ENCODE results near the gene PHAF1. TPM values are rescaled to one million over a fixed set of nuclear protein-coding genes. Genes with fewer than 3 reads are reported as not detected.
A peak's percentile ranks its signal among the peaks of the same experiment; 100 is the strongest.

The PHAF1 gene
- total RNA-seq, 2 donors from 2014 or later, result 18.8 to 19.6 TPM

DNA sequence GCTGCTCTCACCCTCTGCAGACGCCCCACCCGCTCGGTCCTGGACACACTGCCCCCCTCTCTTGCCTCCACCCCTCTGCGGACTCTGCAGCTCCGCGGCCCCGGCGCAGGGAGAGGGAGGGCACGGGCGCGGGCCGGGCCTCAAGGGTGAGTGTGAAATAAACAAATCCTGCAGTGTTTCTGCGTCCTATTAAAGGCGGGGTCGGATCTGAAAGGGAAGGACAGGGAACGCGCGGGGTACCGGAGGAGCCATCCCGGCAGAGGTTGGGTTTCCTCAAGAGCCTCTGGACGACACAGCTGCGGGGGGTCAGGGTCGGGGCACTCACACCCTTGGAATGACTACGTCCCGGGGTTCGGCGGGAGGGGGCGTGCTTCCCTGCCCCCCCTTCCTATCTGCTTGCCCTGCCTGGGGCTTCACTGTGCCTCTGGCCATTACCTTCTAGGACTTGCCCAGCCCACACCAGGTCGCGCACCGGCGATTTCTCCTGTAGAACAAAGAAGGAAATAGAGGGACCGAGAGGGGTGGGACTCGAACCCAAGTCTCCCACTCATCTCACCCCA is 54.3 kb downstream of the PHAF1 start:
- Mint-ChIP-seq H3K27me3 (ENCODE audit: insufficient read depth) (peaks cover 97% of the 10 kb centered on the region), H3K27ac (no peak overlapping the region), H3K4me3 (peak overlapping the region; percentile 21), H3K36me3 (ENCODE audit: low read depth) (no peaks in the 10 kb centered on the region), H3K4me1 (no peaks in the 10 kb centered on the region), H3K9me3 (peaks cover 2% of the 10 kb centered on the region)
- 0 to 4% methylated on average over 4 to 32 of the region's 34 CpGs for WGBS, 2 experiments (ENCODE audit: insufficient coverage in 1 of 2, insufficient read length in 1 of 2)
- Histone ChIP-seq H3K36me3 (ENCODE audit: control insufficient read depth, insufficient read depth, low read length) (no peaks in the 10 kb centered on the region), H3K27ac (ENCODE audit: low read depth, low read length) (no peak overlapping the region), H3K4me1 (ENCODE audit: control insufficient read depth, insufficient read depth, low read length) (no peaks in the 10 kb centered on the region), H3K27me3 (ENCODE audit: control insufficient read depth, insufficient read depth, low read length, poor library complexity, severe bottlenecking) (peaks cover 100% of the 10 kb centered on the region), H3K9me3 (ENCODE audit: control insufficient read depth, low read length) (no peaks in the 10 kb centered on the region), H3K9ac (ENCODE audit: extremely low read depth, low read length, poor library complexity, severe bottlenecking) (no peak overlapping the region), H3K4me3 (ENCODE audit: low read length) (peak overlapping the region; percentile 66)
- TF ChIP-seq, protein P1, sequence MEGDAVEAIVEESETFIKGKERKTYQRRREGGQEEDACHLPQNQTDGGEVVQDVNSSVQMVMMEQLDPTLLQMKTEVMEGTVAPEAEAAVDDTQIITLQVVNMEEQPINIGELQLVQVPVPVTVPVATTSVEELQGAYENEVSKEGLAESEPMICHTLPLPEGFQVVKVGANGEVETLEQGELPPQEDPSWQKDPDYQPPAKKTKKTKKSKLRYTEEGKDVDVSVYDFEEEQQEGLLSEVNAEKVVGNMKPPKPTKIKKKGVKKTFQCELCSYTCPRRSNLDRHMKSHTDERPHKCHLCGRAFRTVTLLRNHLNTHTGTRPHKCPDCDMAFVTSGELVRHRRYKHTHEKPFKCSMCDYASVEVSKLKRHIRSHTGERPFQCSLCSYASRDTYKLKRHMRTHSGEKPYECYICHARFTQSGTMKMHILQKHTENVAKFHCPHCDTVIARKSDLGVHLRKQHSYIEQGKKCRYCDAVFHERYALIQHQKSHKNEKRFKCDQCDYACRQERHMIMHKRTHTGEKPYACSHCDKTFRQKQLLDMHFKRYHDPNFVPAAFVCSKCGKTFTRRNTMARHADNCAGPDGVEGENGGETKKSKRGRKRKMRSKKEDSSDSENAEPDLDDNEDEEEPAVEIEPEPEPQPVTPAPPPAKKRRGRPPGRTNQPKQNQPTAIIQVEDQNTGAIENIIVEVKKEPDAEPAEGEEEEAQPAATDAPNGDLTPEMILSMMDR (conservative IDR thresholded peaks at IDR 0.05), result no peak
- DNase-seq, result peak; percentile 66

DNA sequence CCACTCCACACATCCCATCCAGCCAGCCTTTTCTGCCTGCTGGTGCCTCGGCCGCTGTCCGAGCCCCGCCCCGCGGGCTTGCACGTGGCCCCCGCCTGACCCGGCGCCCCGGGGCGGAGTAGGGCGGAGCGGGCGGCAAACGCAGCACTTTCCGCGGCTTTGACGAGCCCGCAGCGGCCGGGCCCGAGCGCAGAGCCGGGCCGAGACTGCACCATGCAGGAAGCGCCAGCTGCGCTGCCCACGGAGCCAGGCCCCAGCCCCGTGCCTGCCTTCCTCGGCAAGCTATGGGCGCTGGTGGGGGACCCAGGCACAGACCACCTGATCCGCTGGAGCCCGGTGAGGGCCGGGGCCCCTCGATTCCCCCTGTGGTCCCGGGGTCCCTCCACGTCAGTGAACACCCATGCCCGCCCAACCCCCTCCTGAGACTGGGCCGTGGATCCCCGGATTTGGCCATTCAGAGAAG is 54.9 kb downstream of the PHAF1 start, which contains the start of gene HSF4:
TSS of gene HSF4 (plus strand) at position 147 of the 463 bp plus-strand sequence. CDS start at position 214, 67 bp downstream.
- TF ChIP-seq, protein P1 (conservative IDR thresholded peaks at IDR 0.05), result no peak
- DNase-seq, result peak; percentile 69
- Histone ChIP-seq H3K9ac (ENCODE audit: extremely low read depth, low read length, poor library complexity, severe bottlenecking) (no peak within 1 kb of the TSS), H3K36me3 (ENCODE audit: control insufficient read depth, insufficient read depth, low read length) (no peaks in the 10 kb centered on the region), H3K9me3 (ENCODE audit: control insufficient read depth, low read length) (no peaks in the 10 kb centered on the region), H3K4me3 (ENCODE audit: low read length) (peak within 1 kb of the TSS; percentile 66), H3K4me1 (ENCODE audit: control insufficient read depth, insufficient read depth, low read length) (no peaks in the 10 kb centered on the region), H3K27ac (ENCODE audit: low read depth, low read length) (no peak within 1 kb of the TSS), H3K27me3 (ENCODE audit: control insufficient read depth, insufficient read depth, low read length, poor library complexity, severe bottlenecking) (peaks cover 100% of the 10 kb centered on the region)
- H3K36me3 Mint-ChIP-seq (ENCODE audit: low read depth), result no peaks in the 10 kb centered on the region
- no peaks in the 10 kb centered on the region for H3K4me1 Mint-ChIP-seq
- no peak within 1 kb of the TSS for H3K27ac Mint-ChIP-seq
- H3K27me3 Mint-ChIP-seq (ENCODE audit: insufficient read depth), result peaks cover 98% of the 10 kb centered on the region
- 5 to 10% methylated on average over 12 to 41 of the region's 41 CpGs for WGBS, 2 experiments (ENCODE audit: insufficient coverage in 1 of 2, insufficient read length in 1 of 2)
- H3K4me3 Mint-ChIP-seq, result peak within 1 kb of the TSS; percentile 21
- H3K9me3 Mint-ChIP-seq, result peaks cover 2% of the 10 kb centered on the region

DNA sequence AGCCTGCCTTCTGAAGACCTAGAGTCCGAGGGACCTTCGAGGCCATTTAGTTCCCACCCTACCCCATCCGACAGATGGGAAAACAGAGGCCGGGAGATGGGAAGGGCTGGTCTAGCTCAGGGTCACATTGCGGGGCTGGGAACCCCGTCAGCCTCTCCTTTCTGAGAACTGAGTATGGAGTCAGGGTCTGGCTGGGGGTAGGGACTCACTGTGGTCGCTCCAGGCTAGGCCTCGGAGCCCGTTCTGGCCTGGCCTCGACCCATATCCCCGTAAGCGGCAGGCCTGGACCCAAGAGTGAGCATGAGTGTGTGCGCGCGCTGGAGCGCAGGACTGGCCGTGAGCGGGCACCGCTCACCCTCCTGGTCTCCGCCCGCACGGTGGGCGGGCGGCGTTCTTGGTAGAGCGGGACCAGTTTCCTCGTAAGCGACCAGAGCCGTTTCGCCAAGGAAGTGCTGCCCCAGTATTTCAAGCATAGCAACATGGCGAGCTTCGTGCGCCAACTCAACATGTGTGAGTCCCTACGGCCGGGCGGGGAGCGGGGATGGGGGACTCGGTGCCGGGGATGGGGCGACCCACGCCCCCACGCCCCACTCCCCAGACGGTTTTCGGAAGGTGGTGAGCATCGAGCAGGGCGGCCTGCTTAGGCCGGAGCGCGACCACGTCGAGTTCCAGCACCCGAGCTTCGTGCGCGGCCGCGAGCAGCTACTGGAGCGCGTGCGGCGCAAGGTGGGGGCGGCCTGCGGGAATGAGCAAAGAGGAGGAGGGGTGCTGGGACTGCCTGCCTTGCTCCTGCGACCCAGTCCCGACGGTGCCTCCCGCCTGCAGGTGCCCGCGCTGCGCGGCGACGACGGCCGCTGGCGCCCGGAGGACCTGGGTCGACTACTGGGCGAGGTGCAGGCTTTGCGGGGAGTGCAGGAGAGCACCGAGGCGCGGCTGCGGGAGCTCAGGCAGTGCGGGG is 55.7 kb downstream of the PHAF1 start:
- H3K4me1 ChIP-seq (ENCODE audit: control insufficient read depth, insufficient read depth, low read length), result no peaks in the 10 kb centered on the region
- H3K36me3 Mint-ChIP-seq (ENCODE audit: low read depth), result no peaks in the 10 kb centered on the region
- H3K4me3 Mint-ChIP-seq, result no peak overlapping the region
- no peak overlapping the region for H3K27ac Mint-ChIP-seq
- H3K4me1 Mint-ChIP-seq, result peaks cover 4% of the 10 kb centered on the region
- H3K27me3 Mint-ChIP-seq (ENCODE audit: insufficient read depth), result peaks cover 95% of the 10 kb centered on the region
- no peaks in the 10 kb centered on the region for H3K9me3 ChIP-seq (ENCODE audit: control insufficient read depth, low read length)
- H3K27ac ChIP-seq (ENCODE audit: low read depth, low read length), result no peak overlapping the region
- H3K27me3 ChIP-seq (ENCODE audit: control insufficient read depth, insufficient read depth, low read length, poor library complexity, severe bottlenecking), result peaks cover 97% of the 10 kb centered on the region
- WGBS, 2 experiments (ENCODE audit: insufficient coverage in 1 of 2, insufficient read length in 1 of 2), result 7 to 9% methylated on average over 22 to 84 of the region's 85 CpGs
- TF ChIP-seq, protein P1 (conservative IDR thresholded peaks at IDR 0.05), result no peak
- H3K4me3 ChIP-seq (ENCODE audit: low read length), result no peak overlapping the region
- peak; percentile 76 for DNase-seq
- H3K9me3 Mint-ChIP-seq, result peaks cover 2% of the 10 kb centered on the region
- H3K36me3 ChIP-seq (ENCODE audit: control insufficient read depth, insufficient read depth, low read length), result no peaks in the 10 kb centered on the region
- no peak overlapping the region for H3K9ac ChIP-seq (ENCODE audit: extremely low read depth, low read length, poor library complexity, severe bottlenecking)

All from endodermal cell (in vitro differentiated cells).